Hematopoietic multipotent progenitor cell treated with erythropoietin and hydrocortisone succinate and interleukin-3 and kit ligand, for 15 days (in vitro differentiated cells): ENCODE measurements around the gene HORMAD2.
"Not testable (repeated sequence)": the region's sequence is repeated elsewhere in the genome, so short reads cannot be mapped to it uniquely, and the experiment has no call there.

Source experiments
- DNase-seq: peaks from one replicate; pipeline ENCODE4 v3.0.0-alpha.2; 2015; ENCODE audit warnings: low spot score

HORMAD2 gene

GRCh38 chr22:30056015-30056414 lies 24.2 kb upstream of the HORMAD2 start:
- no peak for DNase-seq

- no peak for DNase-seq
Observed at GRCh38 chr22:30057375-30057774, 22.9 kb upstream of the HORMAD2 start.

DNA sequence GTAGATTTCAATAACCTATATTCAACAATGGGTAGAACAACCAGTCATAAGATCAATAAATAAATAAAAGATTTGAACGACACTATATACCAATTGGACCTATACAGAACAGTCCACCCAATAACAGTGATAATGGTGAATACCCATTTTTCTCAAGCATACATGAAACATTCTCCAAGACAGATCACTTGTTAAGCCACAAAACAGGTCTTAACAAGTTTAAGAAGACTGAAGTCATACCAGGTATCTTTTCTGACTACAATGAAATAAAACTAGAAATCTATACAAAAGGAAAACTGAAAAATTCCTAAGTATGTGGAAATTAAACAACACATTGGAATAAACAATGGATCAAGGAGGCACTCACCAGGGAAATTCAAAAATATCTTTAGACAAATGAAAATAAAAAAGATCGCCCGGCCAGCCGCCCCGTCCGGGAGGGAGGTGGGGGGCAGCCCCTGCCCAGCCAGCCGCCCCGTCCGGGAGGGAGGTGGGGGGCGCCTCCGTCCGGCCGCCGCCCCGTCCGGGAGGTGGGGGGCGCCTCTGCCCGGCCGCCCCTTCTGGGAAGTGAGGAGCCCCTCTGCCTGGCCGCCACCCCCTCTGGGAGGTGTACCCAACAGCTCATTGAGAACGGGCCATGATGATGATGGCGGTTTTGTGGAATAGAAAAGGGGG lies 20.8 kb upstream of the HORMAD2 start:
- not testable (repeated sequence) for DNase-seq

GRCh38 chr22:30061094-30061493 lies 19.2 kb upstream of the HORMAD2 start:
- not testable (repeated sequence) for DNase-seq

- no peak for DNase-seq
Observed at GRCh38 chr22:30062259-30062658, 18.0 kb upstream of the HORMAD2 start.

- no peak for DNase-seq
Observed at GRCh38 chr22:30062950-30063349, 17.3 kb upstream of the HORMAD2 start.

- no peak for DNase-seq
Observed at GRCh38 chr22:30064172-30064571, 16.1 kb upstream of the HORMAD2 start.

DNA sequence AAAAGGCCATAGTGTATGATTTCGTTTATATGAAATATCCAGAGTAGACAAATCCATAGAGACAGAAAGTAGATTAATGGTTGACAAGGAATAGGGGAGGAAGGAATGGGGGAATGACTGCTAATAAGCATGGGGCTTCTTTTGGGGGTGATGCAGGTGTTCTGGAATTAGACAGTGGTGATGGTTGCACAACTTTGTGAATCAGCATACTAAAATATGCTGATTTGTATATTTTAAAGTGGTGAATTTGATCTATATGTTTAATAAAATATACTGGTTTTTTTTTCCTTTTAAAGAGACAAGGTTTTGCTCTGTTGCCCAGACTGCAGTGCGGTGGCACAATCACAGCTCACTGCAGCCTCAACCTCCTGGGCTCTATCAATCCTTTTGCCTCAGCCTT lies 6.5 kb upstream of the HORMAD2 start:
- DNase-seq, result no peak

- no peak for DNase-seq
Observed at GRCh38 chr22:30074147-30074546, 6.1 kb upstream of the HORMAD2 start.

- no peak for DNase-seq
Observed at GRCh38 chr22:30074994-30075393, 5.3 kb upstream of the HORMAD2 start.

DNA sequence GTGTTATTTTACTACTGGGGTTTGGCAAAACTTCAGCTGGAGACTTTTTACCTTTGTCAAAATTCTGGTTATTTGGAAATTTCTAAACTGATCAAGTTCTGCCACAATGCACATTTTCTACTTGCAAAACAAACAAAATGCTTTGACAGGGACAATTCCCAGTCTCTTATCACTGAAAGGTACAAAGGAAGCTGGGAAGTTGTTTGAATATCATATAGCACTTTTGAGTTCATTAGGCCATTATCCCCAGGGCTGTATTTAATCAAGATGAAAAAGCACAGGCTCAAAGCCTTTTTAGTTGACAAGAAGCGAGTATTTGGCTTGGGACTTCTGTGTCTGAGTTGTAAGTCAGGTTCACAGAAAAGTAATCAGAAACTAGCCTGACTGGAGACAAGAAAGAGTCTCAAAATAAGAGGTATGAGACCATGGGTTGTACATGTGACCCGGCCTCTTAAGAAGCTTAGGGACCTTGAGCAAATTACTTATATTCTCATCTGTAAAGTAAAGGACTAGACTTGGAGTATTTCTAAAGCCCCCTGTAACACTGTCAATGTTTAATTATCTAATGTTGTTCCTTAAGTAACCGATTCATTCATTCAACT lies 2.9 kb upstream of the HORMAD2 start:
- DNase-seq, result no peak

DNA sequence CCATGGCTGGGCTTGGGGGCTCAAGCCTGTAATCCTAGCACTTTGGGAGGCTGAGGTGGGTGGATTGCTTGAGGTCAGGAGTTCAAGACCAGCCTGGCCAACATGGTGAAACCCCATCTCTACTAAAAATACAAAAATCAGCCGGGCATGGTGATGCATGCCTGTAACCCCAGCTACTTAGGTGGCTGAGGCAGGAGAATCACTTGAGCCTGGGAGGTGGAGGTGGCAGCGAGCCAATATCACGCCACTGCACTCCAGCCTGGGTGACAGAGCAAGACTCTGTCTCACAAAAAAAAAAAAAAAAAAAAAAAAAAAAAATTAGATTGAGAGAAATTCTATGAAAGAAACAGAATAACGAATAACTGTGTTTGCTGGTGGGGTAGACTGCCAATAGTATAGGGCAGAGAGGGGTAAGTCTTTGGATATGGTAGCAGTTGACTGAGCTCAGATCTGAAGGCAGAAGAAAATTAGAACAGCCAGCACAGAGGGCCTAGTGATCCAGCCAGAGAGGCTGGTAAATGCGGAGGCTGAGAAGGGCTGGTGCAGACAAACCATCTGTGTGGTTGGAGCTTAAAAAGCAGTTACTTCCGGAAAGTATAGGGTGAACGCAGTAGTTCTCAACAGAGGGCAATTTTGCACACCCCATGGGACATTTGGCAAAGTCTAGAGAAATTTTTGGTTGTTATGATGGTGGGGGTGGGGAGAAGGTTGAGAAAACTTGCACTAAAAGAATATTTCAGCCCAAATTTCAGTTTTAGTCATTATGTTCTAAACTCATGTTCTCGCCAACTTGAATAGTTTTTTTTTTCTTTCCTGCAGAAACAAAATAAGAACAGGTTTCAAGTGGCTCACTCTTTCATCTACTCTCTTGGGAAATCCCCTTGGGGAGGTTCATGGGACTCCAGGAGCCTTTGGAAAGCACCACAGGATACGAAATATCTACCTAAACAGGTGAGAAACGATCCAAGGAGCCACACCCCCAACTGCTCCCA lies 1.6 kb upstream of the HORMAD2 start:
- DNase-seq, result no peak

- no peak for DNase-seq
Observed at GRCh38 chr22:30080805-30081204, 541 bp downstream of the HORMAD2 start.

DNA sequence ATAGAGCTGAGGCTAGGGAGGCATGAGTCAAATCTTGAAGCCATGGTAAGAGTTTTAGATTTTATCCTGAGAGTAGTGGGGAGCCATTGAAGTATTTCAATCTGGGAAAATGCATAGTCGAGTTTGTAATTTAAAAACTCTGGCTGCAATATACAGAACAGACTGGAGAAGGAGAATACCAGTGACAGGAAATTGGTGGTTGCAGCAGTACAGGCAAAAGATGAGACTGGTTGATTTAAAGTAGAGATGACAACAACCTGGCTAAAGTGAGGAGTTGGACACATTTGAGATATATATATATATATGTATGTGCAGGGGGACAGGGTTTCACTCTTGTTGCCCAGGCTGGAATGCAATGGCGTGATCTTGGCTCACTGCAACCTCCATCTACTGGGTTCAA lies 6.2 kb downstream of the HORMAD2 start:
- DNase-seq, result no peak

DNA sequence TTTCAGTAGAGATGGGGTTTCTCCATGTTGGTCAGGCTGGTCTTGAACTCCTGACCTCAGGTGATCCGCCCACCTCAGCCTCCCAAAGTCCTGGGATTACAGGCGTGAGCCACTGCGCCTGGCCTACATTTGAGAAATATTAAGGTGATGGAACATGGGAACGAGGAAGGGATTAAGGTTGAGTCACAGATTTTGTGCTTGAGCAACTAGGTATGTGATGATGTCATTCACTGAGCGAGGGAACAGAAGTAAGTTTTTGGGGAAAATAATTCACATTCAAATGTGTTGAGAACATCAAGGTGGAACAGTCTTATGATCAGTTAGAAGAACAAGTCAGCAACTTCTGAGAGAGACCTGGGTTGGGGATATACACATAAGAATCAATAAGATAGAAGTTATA lies 6.8 kb downstream of the HORMAD2 start:
- DNase-seq, result not testable (repeated sequence)

DNA sequence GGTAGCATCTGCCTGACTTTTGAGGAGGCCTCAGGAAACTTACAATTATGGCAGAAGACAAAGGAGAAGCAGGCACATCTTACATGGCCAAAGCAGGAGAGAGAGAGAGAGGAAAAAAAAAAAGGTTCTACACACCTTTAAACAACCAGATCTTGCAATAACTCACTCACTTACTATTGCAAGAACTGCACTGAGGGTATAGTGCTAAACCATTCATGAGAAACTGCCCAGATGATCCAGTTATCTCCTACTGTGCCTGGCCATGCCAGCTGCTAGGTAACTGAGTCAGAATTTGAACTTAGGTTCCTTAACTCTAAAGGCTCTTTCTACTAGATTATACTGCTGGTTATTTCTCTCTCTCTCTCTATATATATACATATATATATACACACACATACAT lies 7.3 kb downstream of the HORMAD2 start:
- DNase-seq, result no peak

DNA sequence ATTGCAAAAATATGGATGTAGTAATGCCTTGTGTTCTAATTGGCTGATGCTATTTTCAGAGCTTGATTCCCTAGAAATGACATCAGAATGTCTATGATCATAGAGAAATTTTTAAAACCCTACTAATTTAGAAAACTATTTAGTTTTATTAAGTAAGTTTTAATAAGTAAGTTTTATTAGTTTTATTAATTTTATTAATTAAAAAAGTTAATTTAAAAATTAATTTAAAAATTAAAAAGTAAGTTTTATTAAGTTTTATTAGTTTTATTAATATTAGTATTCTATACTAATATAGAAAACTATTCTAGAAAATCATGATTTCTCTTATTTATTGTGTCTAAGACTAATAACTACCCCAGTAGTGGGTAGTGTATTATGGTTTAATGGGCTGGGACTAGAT lies 8.2 kb downstream of the HORMAD2 start:
- no peak for DNase-seq

- no peak for DNase-seq
Observed at GRCh38 chr22:30089655-30089974, 9.4 kb downstream of the HORMAD2 start.

DNA sequence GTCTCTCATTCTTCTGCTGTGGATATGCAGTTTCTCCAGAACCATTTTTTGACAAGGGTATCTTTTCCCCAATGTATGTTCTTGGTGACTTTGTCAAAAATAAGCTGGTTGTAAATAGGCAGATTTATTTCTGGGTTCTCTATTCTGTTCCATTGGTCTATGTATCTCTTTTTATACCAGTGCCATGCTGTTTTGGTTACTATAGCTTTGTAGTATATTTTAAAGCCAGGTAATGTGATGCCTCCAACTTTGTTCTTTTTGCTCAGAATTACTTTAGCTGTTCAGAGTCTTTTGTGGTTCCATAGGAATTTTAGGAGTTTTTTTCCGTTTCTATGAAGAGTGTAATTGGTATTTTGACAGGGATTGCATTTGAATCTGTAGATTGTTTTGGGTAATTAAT lies 12.4 kb downstream of the HORMAD2 start:
- no peak for DNase-seq

DNA sequence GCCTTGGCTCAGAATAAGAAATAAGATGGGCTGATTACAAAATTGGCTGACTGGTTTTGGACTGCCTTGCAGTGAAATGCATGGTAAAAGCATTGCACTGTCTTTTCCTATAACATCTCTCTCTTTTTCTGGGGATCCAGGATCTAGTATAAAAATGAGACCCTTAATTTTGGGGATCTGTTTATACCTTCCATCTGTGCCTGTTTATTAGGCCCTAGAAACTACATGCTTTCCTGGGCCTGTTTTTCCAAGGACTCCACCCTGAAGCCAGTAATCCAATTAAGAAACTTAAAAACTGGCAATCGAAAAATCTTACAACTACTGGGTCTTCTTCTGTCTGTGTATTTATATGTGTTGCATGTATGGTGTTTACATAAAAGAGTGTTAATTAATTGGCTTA lies 14.5 kb downstream of the HORMAD2 start:
- DNase-seq, result no peak

- DNase-seq, result no peak
Observed at GRCh38 chr22:30097861-30098260, 17.6 kb downstream of the HORMAD2 start.

GRCh38 chr22:30100770-30101169 lies 20.5 kb downstream of the HORMAD2 start:
- DNase-seq, result not testable (repeated sequence)
